ENCODE measurements around the gene PPP2R2D.

GRCh38 chr10:131888186-131888604 lies 12.6 kb upstream of the PPP2R2D start:
- TF ChIP-seq EZH2 (IDR thresholded peaks at IDR 0.05) (no peak), FOXP2 (optimal IDR thresholded peaks at IDR 0.05; ENCODE audit: control extremely low read depth, extremely low read length, insufficient read depth) (no peak), POLR2AphosphoS5 (IDR thresholded peaks at IDR 0.05; ENCODE audit: borderline replicate concordance, low read depth, low read length) (no peak)
